Mononuclear cell (primary cell): Measurements from ENCODE around the gene GLCCI1. TPM values are rescaled to one million over a fixed set of nuclear protein-coding genes. Genes with fewer than 3 reads are reported as not detected.

Experiments used
- H3K27me3 ChIP-seq: 2 replicates; pipeline ENCODE4 v1.6.0; 2011; ENCODE audit warnings: low read length, control low read depth; ENCODE audit not compliant: insufficient read depth
- H3K4me1 ChIP-seq: 2 replicates; pipeline ENCODE4 v1.5.1; 2011; ENCODE audit warnings: mild to moderate bottlenecking, low read length, control low read depth; ENCODE audit not compliant: insufficient read depth
- H3K4me3 ChIP-seq: 2 replicates; pipeline ENCODE4 v1.5.1; 2011; ENCODE audit warnings: mild to moderate bottlenecking, low read length, moderate library complexity
- H3K9me3 ChIP-seq: 2 replicates; pipeline ENCODE4 v1.5.1; 2011; ENCODE audit warnings: low read depth, mild to moderate bottlenecking, control low read depth, low read length
- total RNA-seq: library from RNA; depleted of rRNA; stranded (reverse); fragments of >200 nt; gene quantifications from one replicate; pipeline ENCODE4 v1.2.3, GENCODE V29; 2012

GLCCI1 gene
- total RNA-seq, 1 donor = 12.0 TPM

- H3K4me3 ChIP-seq = no peak overlapping the region
- H3K27me3 ChIP-seq = no peaks in the 10 kb centered on the region
- peaks cover 20% of the 10 kb centered on the region for H3K4me1 ChIP-seq
- no peaks in the 10 kb centered on the region for H3K9me3 ChIP-seq
Measured at GRCh38 chr7:8109196-8110022, 140.8 kb downstream of the GLCCI1 start.

GRCh38 chr7:8111282-8111960 lies 142.8 kb downstream of the GLCCI1 start:
- no peak overlapping the region for H3K4me3 ChIP-seq
- no peaks in the 10 kb centered on the region for H3K27me3 ChIP-seq
- H3K4me1 ChIP-seq = peaks cover 25% of the 10 kb centered on the region
- no peaks in the 10 kb centered on the region for H3K9me3 ChIP-seq

- H3K4me3 ChIP-seq = no peak overlapping the region
- H3K4me1 ChIP-seq = peaks cover 25% of the 10 kb centered on the region
- H3K9me3 ChIP-seq = no peaks in the 10 kb centered on the region
- H3K27me3 ChIP-seq = no peaks in the 10 kb centered on the region
Measured at GRCh38 chr7:8112685-8113084, 144.1 kb downstream of the GLCCI1 start.

- Histone ChIP-seq H3K4me1 (peaks cover 25% of the 10 kb centered on the region), H3K4me3 (no peak overlapping the region), H3K27me3 (no peaks in the 10 kb centered on the region), H3K9me3 (no peaks in the 10 kb centered on the region)
Measured at GRCh38 chr7:8113184-8113583, 144.6 kb downstream of the GLCCI1 start.

- no peak overlapping the region for H3K4me3 ChIP-seq
- no peaks in the 10 kb centered on the region for H3K27me3 ChIP-seq
- H3K9me3 ChIP-seq = no peaks in the 10 kb centered on the region
- peaks cover 25% of the 10 kb centered on the region for H3K4me1 ChIP-seq
Measured at GRCh38 chr7:8114175-8114574, 145.6 kb downstream of the GLCCI1 start.

- Histone ChIP-seq H3K4me1 (peaks cover 25% of the 10 kb centered on the region), H3K4me3 (no peak overlapping the region), H3K9me3 (no peaks in the 10 kb centered on the region), H3K27me3 (no peaks in the 10 kb centered on the region)
Measured at GRCh38 chr7:8115547-8116402, 147.2 kb downstream of the GLCCI1 start.

- Histone ChIP-seq H3K4me3 (no peak overlapping the region), H3K9me3 (no peaks in the 10 kb centered on the region), H3K4me1 (peaks cover 28% of the 10 kb centered on the region), H3K27me3 (no peaks in the 10 kb centered on the region)
Measured at GRCh38 chr7:8117195-8117594, 148.6 kb downstream of the GLCCI1 start.

GRCh38 chr7:8119262-8119661 lies 150.7 kb downstream of the GLCCI1 start:
- no peaks in the 10 kb centered on the region for H3K9me3 ChIP-seq
- H3K4me3 ChIP-seq = no peak overlapping the region
- H3K4me1 ChIP-seq = peaks cover 23% of the 10 kb centered on the region
- no peaks in the 10 kb centered on the region for H3K27me3 ChIP-seq

- Histone ChIP-seq H3K4me3 (no peak overlapping the region), H3K4me1 (peaks cover 25% of the 10 kb centered on the region), H3K27me3 (no peaks in the 10 kb centered on the region), H3K9me3 (no peaks in the 10 kb centered on the region)
Measured at GRCh38 chr7:8120390-8121058, 151.9 kb downstream of the GLCCI1 start.

- H3K4me3 ChIP-seq = no peak overlapping the region
- H3K27me3 ChIP-seq = no peaks in the 10 kb centered on the region
- H3K4me1 ChIP-seq = peaks cover 25% of the 10 kb centered on the region
Measured at GRCh38 chr7:8121243-8121642, 152.6 kb downstream of the GLCCI1 start.

GRCh38 chr7:8125680-8126444 lies 157.3 kb downstream of the GLCCI1 start:
- H3K4me1 ChIP-seq = peaks cover 56% of the 10 kb centered on the region
- H3K4me3 ChIP-seq = no peak overlapping the region
- H3K27me3 ChIP-seq = no peaks in the 10 kb centered on the region
- H3K9me3 ChIP-seq = no peaks in the 10 kb centered on the region

More at GRCh38 chr7:8121243-8121642, 152.6 kb downstream of the GLCCI1 start:
- H3K9me3 ChIP-seq = no peaks in the 10 kb centered on the region

GRCh38 chr7:8126601-8127167 lies 158.1 kb downstream of the GLCCI1 start:
- no peak overlapping the region for H3K4me3 ChIP-seq
- no peaks in the 10 kb centered on the region for H3K27me3 ChIP-seq
- peaks cover 57% of the 10 kb centered on the region for H3K4me1 ChIP-seq
- H3K9me3 ChIP-seq = no peaks in the 10 kb centered on the region

GRCh38 chr7:8128449-8129317 lies 160.1 kb downstream of the GLCCI1 start:
- H3K4me1 ChIP-seq = peaks cover 75% of the 10 kb centered on the region
- no peak overlapping the region for H3K4me3 ChIP-seq
- H3K27me3 ChIP-seq = no peaks in the 10 kb centered on the region
- H3K9me3 ChIP-seq = no peaks in the 10 kb centered on the region
